GM19238 (cell line): Measurements from ENCODE around the gene CANT1.
"Not testable (repeated sequence)": the region's sequence is repeated elsewhere in the genome, so short reads cannot be mapped to it uniquely, and the experiment has no call there.

ENCODE experiments used
- DNase-seq: peaks from one replicate; pipeline ENCODE4 v3.0.0; 2011; ENCODE audit warnings: low spot score; ENCODE audit not compliant: insufficient read length

Gene CANT1

DNA sequence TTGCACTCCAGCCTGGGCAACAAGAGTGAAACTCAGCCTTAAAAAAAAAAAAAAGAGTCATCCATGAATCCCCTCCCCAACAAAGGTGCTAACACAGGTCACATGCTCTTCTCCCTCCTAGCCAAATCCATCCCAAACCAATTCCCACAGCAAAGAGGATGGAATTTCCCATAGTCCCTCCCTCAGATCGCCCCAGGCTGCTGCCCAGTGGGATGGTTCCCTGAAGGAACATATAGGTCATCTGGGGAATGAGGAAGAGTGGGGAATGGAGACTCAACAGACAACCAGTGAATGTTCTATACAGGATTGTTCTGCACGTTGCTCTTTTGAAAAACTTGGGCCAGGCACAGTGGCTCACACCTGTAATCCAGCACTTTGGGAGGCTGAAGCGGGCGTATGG is 48.0 kb downstream of the CANT1 start:
- no peak for DNase-seq

- DNase-seq: no peak
Measured at GRCh38 chr17:78960928-78961327, 48.6 kb downstream of the CANT1 start.

GRCh38 chr17:78959803-78960202 is 49.8 kb downstream of the CANT1 start:
- DNase-seq: no peak

DNA sequence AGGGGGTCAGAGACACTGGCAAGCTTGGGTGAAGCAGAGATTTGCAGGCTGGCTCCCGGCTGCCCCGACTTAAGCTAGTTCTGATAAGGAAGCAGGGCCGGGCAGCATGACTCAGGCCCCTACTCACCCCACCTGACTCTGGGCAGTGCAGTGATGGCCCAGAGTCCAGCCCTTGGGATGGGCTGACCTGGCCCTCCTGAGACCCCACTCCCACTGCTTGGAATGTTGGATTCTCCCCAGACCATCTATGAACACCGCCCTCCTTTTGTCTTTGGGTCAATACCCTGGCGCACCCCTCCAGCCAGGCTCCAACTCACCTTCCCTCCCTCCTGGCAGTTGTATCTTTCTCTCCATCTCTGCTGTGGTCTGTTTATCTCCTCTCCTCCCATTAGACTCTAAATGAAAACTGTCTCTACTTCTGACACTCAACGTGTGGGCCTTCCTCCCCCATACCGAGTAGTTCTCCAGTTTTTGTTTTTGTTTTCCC is 50.9 kb downstream of the CANT1 start:
- DNase-seq: no peak

- no peak for DNase-seq
Measured at GRCh38 chr17:78957128-78957527, 52.4 kb downstream of the CANT1 start.

GRCh38 chr17:78956254-78956653 is 53.3 kb downstream of the CANT1 start:
- DNase-seq: no peak

GRCh38 chr17:78954684-78955083 is 54.9 kb downstream of the CANT1 start:
- no peak for DNase-seq

GRCh38 chr17:78953356-78954350 is 55.9 kb downstream of the CANT1 start:
- DNase-seq: no peak

- no peak for DNase-seq
Measured at GRCh38 chr17:78952706-78953105, 56.9 kb downstream of the CANT1 start.

DNA sequence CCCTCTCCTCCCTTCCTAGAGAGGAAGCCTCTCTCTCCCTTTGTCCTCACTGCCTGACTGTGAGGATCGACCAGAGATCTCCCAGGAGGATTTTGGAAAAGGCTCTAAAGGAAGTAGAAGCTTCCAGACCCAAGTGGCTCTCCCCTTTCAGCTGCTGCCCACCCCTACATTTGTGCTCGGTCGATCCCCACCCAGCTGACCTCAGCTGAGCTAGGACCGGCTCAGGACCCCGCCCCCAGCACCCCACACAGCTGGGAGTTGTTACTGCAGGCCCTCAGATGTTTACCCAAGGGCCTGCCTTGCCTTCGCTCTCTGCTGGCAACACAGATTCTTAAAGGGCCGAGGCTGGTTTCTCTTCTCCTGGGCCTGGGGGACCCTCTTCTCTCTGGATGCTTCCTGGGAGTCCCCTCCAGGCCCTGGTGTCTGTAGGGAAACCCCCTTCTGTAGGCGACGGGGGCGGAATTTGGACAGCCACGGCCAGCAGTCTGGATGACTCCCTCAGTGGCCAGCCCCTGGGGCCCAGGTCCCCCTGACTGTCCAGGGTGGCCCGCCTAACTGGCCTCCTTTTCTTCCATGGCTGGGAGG is 57.5 kb downstream of the CANT1 start:
- DNase-seq: no peak

- no peak for DNase-seq
Measured at GRCh38 chr17:78950870-78951269, 58.7 kb downstream of the CANT1 start.

GRCh38 chr17:78947235-78948149 is 62.1 kb downstream of the CANT1 start:
- no peak for DNase-seq

DNA sequence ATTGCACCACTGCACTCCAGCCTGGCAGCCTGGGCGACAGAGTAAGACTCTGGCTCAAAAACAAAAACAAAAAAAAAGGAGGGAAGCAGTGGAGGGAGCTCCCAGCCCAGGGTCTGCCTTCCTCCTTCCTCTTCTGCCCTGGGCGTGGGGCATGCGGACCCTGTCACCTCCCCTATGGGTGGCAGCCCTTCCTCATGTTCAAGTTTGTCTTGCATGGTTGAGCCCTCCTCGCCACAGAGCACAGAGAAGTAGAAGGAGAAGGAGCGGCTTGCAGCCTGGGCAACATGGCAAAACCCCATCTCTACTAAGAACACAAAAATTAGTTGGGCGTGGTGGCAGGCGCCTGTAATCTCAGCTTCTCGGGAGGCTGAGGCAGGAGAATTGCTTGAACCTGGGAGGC is 62.9 kb downstream of the CANT1 start:
- no peak for DNase-seq

DNA sequence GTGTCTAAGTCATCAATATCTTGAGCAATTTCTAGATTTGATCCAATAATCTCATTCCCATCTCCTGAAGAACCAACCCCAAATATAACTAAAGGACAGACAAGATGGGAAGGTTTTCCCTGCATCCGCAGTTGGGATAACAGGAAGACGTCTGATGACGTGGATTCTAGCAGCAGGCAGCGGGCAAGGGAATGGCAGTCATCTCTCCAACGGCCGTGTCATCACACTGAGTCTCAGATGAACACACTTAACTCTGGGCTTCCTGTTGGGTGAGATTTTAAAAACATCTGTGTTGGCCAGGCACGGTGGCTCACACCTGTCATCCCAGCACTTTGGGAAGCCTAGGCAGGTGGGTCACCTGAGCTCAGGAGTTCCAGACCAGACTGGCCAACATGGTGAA is 63.4 kb downstream of the CANT1 start:
- no peak for DNase-seq

GRCh38 chr17:78945455-78945854 is 64.1 kb downstream of the CANT1 start:
- DNase-seq: not testable (repeated sequence)

GRCh38 chr17:78944956-78945355 is 64.6 kb downstream of the CANT1 start:
- DNase-seq: no peak

DNA sequence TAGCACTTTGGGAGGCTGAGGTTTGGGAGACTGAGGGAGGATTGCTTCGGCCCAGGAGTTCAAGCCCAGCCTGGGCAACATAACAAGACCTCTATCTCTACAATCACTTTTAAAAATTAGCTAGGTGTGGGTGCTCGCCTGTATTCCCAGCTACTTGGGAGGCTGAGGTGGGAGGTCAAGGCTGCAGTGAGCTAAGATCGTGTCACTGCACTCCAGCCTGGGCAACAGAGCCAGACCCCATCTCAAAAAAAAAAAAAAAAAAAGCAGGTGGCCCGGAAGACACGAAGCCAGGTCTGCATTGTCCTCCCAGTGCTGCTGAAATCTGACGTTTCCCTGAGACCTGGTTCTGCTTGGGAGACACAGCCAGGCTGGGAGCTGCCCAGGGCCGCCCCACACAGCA is 65.5 kb downstream of the CANT1 start:
- DNase-seq: no peak
